Astrocyte (in vitro differentiated cells and primary cell): ENCODE data around the gene MIP. TPM values are rescaled to one million over a fixed set of nuclear protein-coding genes. Genes with fewer than 3 reads are reported as not detected.

Experiments used
- DNase-seq: peaks from one replicate; pipeline ENCODE4 v3.0.0-alpha.2; 2010; ENCODE audit warnings: low read depth
- FAIRE-seq: peaks from 2 replicates; lab custom pipeline; 2011; peaks lifted over from hg19 to GRCh38; lab: Jason Lieb, UNC
- H2AFZ ChIP-seq: 2 replicates; pipeline ENCODE4 v1.6.0; 2012; ENCODE audit warnings: low read depth, low read length, inconsistent platforms
- H3K27ac ChIP-seq: 2 replicates; pipeline ENCODE4 v1.5.1; 2011; ENCODE audit warnings: low read depth, low read length, inconsistent platforms
- H3K27me3 ChIP-seq: 2 replicates; pipeline ENCODE4 v1.6.0; 2011; ENCODE audit warnings: low read length, inconsistent platforms; ENCODE audit not compliant: insufficient read depth
- H3K36me3 ChIP-seq: 2 replicates; pipeline ENCODE4 v1.5.1; 2011; ENCODE audit warnings: low read length, inconsistent platforms; ENCODE audit not compliant: insufficient read depth
- H3K4me1 ChIP-seq: 2 replicates; pipeline ENCODE4 v1.5.1; 2011; ENCODE audit warnings: low read length, inconsistent platforms; ENCODE audit not compliant: insufficient read depth
- H3K4me2 ChIP-seq: 2 replicates; pipeline ENCODE4 v1.6.0; 2012; ENCODE audit warnings: low read length, inconsistent platforms
- H3K4me3 ChIP-seq: 2 replicates; pipeline ENCODE4 v1.5.1; 2011; ENCODE audit warnings: low read depth, mild to moderate bottlenecking, low read length, inconsistent platforms; ENCODE audit not compliant: insufficient read depth
- H3K79me2 ChIP-seq: 2 replicates; pipeline ENCODE4 v1.6.0; 2012; ENCODE audit warnings: mild to moderate bottlenecking, low read length, inconsistent platforms; ENCODE audit not compliant: insufficient read depth
- H3K9ac ChIP-seq: 2 replicates; pipeline ENCODE4 v1.6.0; 2012; ENCODE audit warnings: mild to moderate bottlenecking, low read length, inconsistent platforms
- H3K9me3 ChIP-seq: 2 replicates; pipeline ENCODE4 v1.5.1; 2012; ENCODE audit warnings: low read depth, mild to moderate bottlenecking, low read length, inconsistent platforms; ENCODE audit not compliant: insufficient read depth
- H4K20me1 ChIP-seq: 2 replicates; pipeline ENCODE4 v1.6.0; 2012; ENCODE audit warnings: low read length, inconsistent platforms; ENCODE audit not compliant: insufficient read depth
- H3K27ac Mint-ChIP-seq: one replicate; pipeline ENCODE4 v1.8.0; 2021; ENCODE audit warnings: mild to moderate bottlenecking, mixed read lengths; ENCODE audit not compliant: unreplicated experiment
- H3K27me3 Mint-ChIP-seq: one replicate; pipeline ENCODE4 v1.8.0; 2021; ENCODE audit warnings: low read depth, mixed read lengths; ENCODE audit not compliant: unreplicated experiment
- H3K36me3 Mint-ChIP-seq: one replicate; pipeline ENCODE4 v1.8.0; 2021; ENCODE audit warnings: low read depth, mixed read lengths; ENCODE audit not compliant: unreplicated experiment
- H3K4me1 Mint-ChIP-seq: one replicate; pipeline ENCODE4 v1.8.0; 2021; ENCODE audit warnings: low read depth, mixed read lengths; ENCODE audit not compliant: unreplicated experiment
- H3K4me3 Mint-ChIP-seq: one replicate; pipeline ENCODE4 v1.8.0; 2021; ENCODE audit warnings: mild to moderate bottlenecking, moderate library complexity, mixed read lengths; ENCODE audit not compliant: unreplicated experiment
- H3K9me3 Mint-ChIP-seq: one replicate; pipeline ENCODE4 v1.8.0; 2021; ENCODE audit warnings: mild to moderate bottlenecking, mixed read lengths; ENCODE audit not compliant: unreplicated experiment
- EZH2 ChIP-seq: IDR thresholded peaks from 2 replicates; pipeline ENCODE4 v1.6.1; 2012; ENCODE audit warnings: mild to moderate bottlenecking, low read length, inconsistent platforms; ENCODE audit not compliant: insufficient read depth
- total RNA-seq: library from RNA; stranded (reverse); gene quantifications from 2 replicates; pipeline ENCODE4 v1.2.1, GENCODE V29; 2021
- TF ChIP-seq, protein P1 (sequence below): IDR thresholded peaks from 2 replicates; pipeline ENCODE4 v1.5.1; 2011; ENCODE audit warnings: low read depth, mild to moderate bottlenecking, inconsistent platforms, low read length, moderate library complexity; ENCODE audit not compliant: insufficient read depth

MIP gene
- total RNA-seq, 1 donor from 2014 or later, result not detected

DNA sequence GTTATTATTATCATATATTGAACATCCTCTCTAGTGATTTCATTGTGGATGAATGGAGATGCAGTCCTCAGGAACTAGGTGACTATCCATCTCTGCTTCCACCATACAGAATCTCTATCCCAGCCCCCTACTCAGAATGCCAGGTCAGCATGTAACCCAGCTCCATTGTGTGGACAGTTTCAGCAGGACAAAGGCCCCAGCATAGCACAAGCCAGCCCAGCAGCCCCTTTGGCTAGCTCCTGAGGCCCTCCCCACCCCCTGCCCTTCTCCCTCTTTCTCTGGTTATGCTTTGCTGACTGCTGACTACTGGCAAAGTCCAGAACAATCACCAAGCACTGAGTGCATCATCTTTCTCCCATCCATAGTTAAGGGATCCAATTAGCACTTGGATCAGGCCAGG is 8.1 kb upstream of the MIP start:
- Mint-ChIP-seq H3K27me3 (no peaks in the 10 kb centered on the region), H3K4me3 (no peak overlapping the region), H3K27ac (no peak overlapping the region), H3K9me3 (no peaks in the 10 kb centered on the region), H3K36me3 (no peaks in the 10 kb centered on the region), H3K4me1 (peaks cover 2% of the 10 kb centered on the region)
- no peak overlapping the region for H3K9ac ChIP-seq
- DNase-seq, result no peak
- no peak overlapping the region for H2AFZ ChIP-seq
- no peak for FAIRE-seq
- no peaks in the 10 kb centered on the region for H4K20me1 ChIP-seq
- no peaks in the 10 kb centered on the region for H3K27me3 ChIP-seq
- H3K27ac ChIP-seq, result no peak overlapping the region
- H3K79me2 ChIP-seq, result no peaks in the 10 kb centered on the region
- no peak overlapping the region for H3K4me2 ChIP-seq
- no peak overlapping the region for H3K4me3 ChIP-seq
- H3K9me3 ChIP-seq, result no peaks in the 10 kb centered on the region
- peaks cover 2% of the 10 kb centered on the region for H3K4me1 ChIP-seq
- H3K36me3 ChIP-seq, result no peaks in the 10 kb centered on the region
- no peak for TF ChIP-seq EZH2
- TF ChIP-seq, protein P1, sequence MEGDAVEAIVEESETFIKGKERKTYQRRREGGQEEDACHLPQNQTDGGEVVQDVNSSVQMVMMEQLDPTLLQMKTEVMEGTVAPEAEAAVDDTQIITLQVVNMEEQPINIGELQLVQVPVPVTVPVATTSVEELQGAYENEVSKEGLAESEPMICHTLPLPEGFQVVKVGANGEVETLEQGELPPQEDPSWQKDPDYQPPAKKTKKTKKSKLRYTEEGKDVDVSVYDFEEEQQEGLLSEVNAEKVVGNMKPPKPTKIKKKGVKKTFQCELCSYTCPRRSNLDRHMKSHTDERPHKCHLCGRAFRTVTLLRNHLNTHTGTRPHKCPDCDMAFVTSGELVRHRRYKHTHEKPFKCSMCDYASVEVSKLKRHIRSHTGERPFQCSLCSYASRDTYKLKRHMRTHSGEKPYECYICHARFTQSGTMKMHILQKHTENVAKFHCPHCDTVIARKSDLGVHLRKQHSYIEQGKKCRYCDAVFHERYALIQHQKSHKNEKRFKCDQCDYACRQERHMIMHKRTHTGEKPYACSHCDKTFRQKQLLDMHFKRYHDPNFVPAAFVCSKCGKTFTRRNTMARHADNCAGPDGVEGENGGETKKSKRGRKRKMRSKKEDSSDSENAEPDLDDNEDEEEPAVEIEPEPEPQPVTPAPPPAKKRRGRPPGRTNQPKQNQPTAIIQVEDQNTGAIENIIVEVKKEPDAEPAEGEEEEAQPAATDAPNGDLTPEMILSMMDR, result no peak

DNA sequence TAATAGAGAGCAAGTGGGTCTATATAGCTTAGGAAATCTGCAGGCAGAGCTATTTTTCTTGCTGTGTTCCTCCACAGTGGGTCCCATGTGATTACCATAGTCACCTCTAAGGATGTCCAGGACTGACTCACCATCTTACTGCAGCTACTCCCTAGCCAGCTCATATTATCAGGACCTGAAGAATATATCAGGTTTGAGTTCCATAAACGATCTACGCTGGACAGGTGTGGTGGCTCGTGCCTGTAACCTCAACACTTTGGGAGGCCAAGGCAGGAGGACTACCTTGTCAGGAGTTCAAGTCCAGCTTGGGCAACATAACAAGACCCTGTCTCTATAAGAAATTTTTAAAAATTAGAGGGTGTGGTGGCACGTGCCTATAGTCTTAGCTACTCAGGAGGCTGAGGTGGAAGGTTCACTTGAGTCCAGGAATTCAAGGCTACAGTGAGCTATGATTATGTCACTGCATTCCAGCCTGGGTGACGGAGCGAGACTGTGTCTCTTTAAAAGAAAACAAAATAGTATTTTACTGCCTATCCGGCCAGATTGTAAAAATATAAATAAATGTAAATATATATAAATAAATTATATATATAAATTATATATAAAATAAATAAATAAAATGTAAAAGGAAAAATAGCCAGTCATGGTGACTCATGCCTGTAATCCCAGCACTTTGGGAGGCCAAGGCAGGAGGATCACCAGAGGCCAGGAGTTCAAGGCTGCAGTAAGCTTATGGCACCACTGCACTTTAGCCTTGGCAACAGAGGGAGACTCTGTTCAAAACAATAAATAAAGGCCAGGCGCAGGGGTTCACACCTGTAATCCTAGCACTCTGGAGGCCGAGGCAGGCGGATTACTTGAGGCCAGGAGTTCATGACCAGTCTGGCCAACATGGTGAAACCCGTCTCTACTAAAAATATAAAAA is 7.0 kb upstream of the MIP start:
- H3K27me3 ChIP-seq, result no peaks in the 10 kb centered on the region
- no peak overlapping the region for H2AFZ ChIP-seq
- no peaks in the 10 kb centered on the region for H3K79me2 ChIP-seq
- H4K20me1 ChIP-seq, result no peaks in the 10 kb centered on the region
- H3K36me3 ChIP-seq, result no peaks in the 10 kb centered on the region
- peak overlapping the region; percentile 11 for H3K27ac ChIP-seq
- no peaks in the 10 kb centered on the region for H3K9me3 ChIP-seq
- DNase-seq, result peak; percentile 10
- no peak overlapping the region for H3K4me2 ChIP-seq
- H3K27me3 Mint-ChIP-seq, result no peaks in the 10 kb centered on the region
- no peaks in the 10 kb centered on the region for H3K36me3 Mint-ChIP-seq
- TF ChIP-seq EZH2, result no peak
- TF ChIP-seq, protein P1, result no peak
- H3K4me1 ChIP-seq, result peaks cover 2% of the 10 kb centered on the region
- H3K27ac Mint-ChIP-seq, result peak overlapping the region; percentile 41
- peak overlapping the region; percentile 39 for H3K9ac ChIP-seq
- peaks cover 2% of the 10 kb centered on the region for H3K4me1 Mint-ChIP-seq
- H3K4me3 ChIP-seq, result no peak overlapping the region
- no peaks in the 10 kb centered on the region for H3K9me3 Mint-ChIP-seq
- FAIRE-seq, result no peak
- no peak overlapping the region for H3K4me3 Mint-ChIP-seq

DNA sequence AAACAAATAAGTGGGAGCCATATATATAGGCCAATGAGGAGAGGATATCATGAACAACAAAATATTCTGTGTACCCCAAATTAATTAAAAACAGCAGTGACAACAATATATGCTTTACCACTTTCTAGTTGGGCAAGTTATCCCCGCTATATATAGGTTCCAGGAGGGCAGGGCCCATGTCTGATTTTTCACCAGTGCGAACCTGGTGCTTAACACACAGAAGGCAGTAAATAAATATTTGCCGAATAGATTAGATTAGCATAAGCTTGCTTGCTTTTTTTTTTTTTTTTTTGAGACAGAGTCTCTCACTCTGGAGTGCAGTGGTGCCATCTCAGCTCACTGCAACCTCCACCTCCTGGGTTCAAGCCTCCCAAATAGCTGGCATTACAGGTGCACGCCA is 3.4 kb upstream of the MIP start:
- Histone ChIP-seq H3K4me3 (no peak overlapping the region), H2AFZ (no peak overlapping the region), H3K79me2 (no peaks in the 10 kb centered on the region), H3K4me2 (no peak overlapping the region), H3K9ac (no peak overlapping the region), H3K36me3 (no peaks in the 10 kb centered on the region), H4K20me1 (no peaks in the 10 kb centered on the region), H3K9me3 (no peaks in the 10 kb centered on the region), H3K27ac (no peak overlapping the region), H3K27me3 (peaks cover 4% of the 10 kb centered on the region), H3K4me1 (no peaks in the 10 kb centered on the region)
- FAIRE-seq (no peak), DNase-seq (no peak)
- Mint-ChIP-seq H3K27ac (no peak overlapping the region), H3K36me3 (peaks cover 2% of the 10 kb centered on the region), H3K27me3 (peaks cover 20% of the 10 kb centered on the region), H3K9me3 (no peaks in the 10 kb centered on the region), H3K4me3 (no peak overlapping the region), H3K4me1 (peaks cover 2% of the 10 kb centered on the region)
- TF ChIP-seq, protein P1, result no peak
- TF ChIP-seq EZH2, result no peak
